ENCODE results near the gene ITGA1.
A peak's percentile ranks its signal among the peaks of the same experiment; 100 is the strongest.

The ITGA1 gene

GRCh38 chr5:52997424-52997823, 209.7 kb downstream of the ITGA1 start:
- Histone ChIP-seq H3K4me1 (no peaks in the 10 kb centered on the region), H3K4me2 (no peak overlapping the region), H3K9ac (no peak overlapping the region), H3K27ac (no peak overlapping the region), H3K4me3 (no peak overlapping the region), H3K27me3 (peaks cover 0 to 10% (median under 1%) of the 10 kb centered on the region in 11 experiments; a peak in 6 of 22 replicates), H3K9me3 (replicated peaks in 1 of 11) (no peaks in the 10 kb centered on the region), H4K20me1 (no peaks in the 10 kb centered on the region), H3K36me3 (0 out of 22 replicates have a peak, but pooled peaks cover 0 to 4% (median 0%) of the 10 kb centered on the region in 11 experiments)
- TF ChIP-seq Cebpa-rat (IDR thresholded peaks at IDR 0.05) = no peak

DNA sequence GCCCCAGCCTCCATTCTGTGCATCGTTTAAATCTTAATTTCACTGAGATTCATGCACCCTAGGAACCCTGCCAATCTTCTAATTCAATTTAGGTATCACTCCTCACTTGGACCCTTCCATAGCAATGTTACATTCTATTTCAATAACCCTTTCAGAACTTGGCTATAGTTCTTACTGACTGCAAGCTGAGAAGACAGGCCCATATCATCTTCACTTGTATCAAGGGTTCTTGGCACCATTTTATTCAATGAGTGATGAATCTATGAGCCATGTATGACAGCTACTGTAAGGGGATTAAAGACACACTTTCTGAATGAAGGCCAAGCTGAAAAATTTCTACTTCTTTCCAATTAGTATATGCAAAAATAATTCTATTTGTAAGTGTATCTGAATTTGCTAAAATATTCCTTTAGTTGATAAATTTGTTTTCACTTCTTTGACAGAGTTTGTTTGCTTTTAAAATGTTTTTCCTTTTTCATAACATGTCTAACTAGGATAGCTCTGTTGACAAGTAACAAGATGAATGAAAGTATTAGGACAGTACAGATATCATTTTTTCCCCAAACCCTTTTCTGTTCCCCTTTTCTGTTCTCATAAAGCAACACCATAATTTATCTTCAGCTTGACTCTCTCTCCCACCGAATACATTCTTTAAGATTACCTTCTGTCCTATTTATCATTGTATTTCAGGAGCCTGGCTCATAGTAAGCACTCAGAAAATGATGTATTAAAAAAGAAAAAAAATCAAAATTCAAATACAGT, 211.0 kb downstream of the ITGA1 start:
- no peak for TF ChIP-seq Cebpa-rat (IDR thresholded peaks at IDR 0.05)
- H3K36me3 ChIP-seq = 0 out of 22 replicates have a peak, but pooled peaks cover 0 to 8% (median 0%) of the 10 kb centered on the region in 11 experiments

DNA sequence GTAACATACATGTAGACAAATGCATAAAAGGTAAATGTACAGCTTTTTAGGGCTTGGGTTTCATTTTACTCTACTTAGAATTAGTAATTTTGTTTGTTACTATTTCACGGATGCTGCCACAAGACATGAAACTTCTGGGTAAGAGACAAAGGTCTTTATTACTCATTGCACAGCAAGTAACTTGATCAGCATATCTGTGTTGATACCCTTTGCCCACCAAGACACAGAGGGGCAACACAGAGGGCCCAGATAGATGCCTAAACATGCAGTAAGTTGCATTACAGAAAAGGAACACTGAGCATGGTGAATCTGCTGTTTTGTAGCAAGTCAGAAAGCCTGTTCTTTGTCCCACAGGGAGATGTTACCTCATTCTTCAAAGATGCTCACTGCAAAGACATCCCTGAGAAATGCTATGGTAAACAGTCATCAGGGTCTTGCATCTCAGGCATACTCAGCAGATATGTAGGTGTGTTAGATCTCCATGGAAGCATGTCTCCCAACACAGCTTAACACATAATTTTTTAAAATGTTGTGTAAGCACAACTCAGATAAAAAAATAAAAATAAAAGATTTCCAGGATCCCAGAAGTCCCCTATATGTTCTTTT, 211.7 kb downstream of the ITGA1 start:
- Histone ChIP-seq H3K4me3 (no peak overlapping the region), H3K4me2 (no peak overlapping the region), H3K36me3 (0 out of 22 replicates have a peak, but pooled peaks cover 0 to 8% (median 0%) of the 10 kb centered on the region in 11 experiments), H4K20me1 (no peaks in the 10 kb centered on the region), H3K9me3 (replicated peaks in 1 of 11) (no peaks in the 10 kb centered on the region), H3K4me1 (peaks cover 0 to 16% (median 5%) of the 10 kb centered on the region in 10 experiments; a peak in 12 of 20 replicates), H3K27ac (no peak overlapping the region), H3K27me3 (no peaks in the 10 kb centered on the region), H3K9ac (no peak overlapping the region)
- TF ChIP-seq Cebpa-rat (IDR thresholded peaks at IDR 0.05) = no peak

More for the DNA sequence above, 211.0 kb downstream of the ITGA1 start:
- Histone ChIP-seq H3K9me3 (replicated peaks in 1 of 11) (no peaks in the 10 kb centered on the region), H3K4me3 (no peak overlapping the region), H3K27me3 (no peaks in the 10 kb centered on the region), H4K20me1 (no peaks in the 10 kb centered on the region), H3K4me1 (peaks cover 0 to 9% (median 0%) of the 10 kb centered on the region in 10 experiments; a peak in 5 of 20 replicates), H3K9ac (no peak overlapping the region), H3K27ac (no peak overlapping the region), H3K4me2 (no peak overlapping the region)

DNA sequence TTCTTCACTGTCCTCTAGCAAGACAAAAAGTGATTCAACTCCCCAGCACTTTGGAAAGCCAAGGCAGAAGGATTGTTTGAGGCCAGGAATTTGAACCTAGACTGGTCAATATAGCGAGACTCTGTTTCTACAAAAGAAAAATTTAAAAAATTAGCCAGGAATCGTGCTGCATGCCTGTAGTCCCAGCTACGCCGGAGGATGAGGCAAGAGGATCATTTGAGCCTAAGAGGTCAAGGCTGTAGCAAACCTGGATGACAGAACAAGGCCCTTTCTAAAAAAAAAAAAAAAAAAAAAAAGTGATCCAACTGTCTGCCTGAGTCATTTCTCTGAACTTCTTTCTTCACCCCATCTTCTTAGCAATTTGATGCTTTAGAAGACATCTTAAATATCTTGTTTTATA, 213.8 kb downstream of the ITGA1 start:
- H4K20me1 ChIP-seq = no peaks in the 10 kb centered on the region
- 0 out of 22 replicates have a peak, but pooled peaks cover 0 to 8% (median 0%) of the 10 kb centered on the region in 11 experiments for H3K36me3 ChIP-seq
- no peak for TF ChIP-seq Cebpa-rat (IDR thresholded peaks at IDR 0.05)
- H3K27ac ChIP-seq = no peak overlapping the region
- H3K9me3 ChIP-seq (replicated peaks in 1 of 11) = no peaks in the 10 kb centered on the region
- no peak overlapping the region for H3K4me3 ChIP-seq
- H3K9ac ChIP-seq = no peak overlapping the region
- H3K4me2 ChIP-seq = no peak overlapping the region
- H3K27me3 ChIP-seq = no peaks in the 10 kb centered on the region
- peaks cover 0 to 37% (median 17%) of the 10 kb centered on the region in 10 experiments; a peak in 14 of 20 replicates for H3K4me1 ChIP-seq

DNA sequence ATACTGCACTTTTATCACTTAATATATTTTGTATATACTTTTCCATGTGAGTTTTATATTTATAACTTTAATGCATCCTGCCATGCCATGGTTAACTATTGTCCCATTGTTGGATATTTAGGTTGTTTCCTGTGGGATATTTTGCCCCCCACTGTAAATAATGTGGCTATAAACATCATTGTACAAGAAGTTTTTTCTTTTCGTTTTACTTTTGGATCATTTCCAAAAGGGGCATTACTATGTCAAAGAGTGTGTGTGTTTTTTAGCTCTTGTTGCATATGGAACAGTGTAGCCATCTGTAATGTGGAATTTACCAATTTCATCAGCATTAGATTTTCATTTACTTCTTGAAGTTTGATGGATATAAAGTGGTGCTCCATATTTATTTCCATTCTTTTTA, 214.8 kb downstream of the ITGA1 start:
- TF ChIP-seq Cebpa-rat (IDR thresholded peaks at IDR 0.05) = no peak
- Histone ChIP-seq H3K27me3 (no peaks in the 10 kb centered on the region), H3K9ac (no peak overlapping the region), H3K4me3 (no peak overlapping the region), H3K4me1 (peaks cover 0 to 46% (median 22%) of the 10 kb centered on the region in 10 experiments; a peak in 14 of 20 replicates), H3K36me3 (0 out of 22 replicates have a peak, but pooled peaks cover 0 to 8% (median 0%) of the 10 kb centered on the region in 11 experiments), H4K20me1 (no peaks in the 10 kb centered on the region), H3K4me2 (no peak overlapping the region), H3K27ac (no peak overlapping the region), H3K9me3 (replicated peaks in 1 of 11) (no peaks in the 10 kb centered on the region)

DNA sequence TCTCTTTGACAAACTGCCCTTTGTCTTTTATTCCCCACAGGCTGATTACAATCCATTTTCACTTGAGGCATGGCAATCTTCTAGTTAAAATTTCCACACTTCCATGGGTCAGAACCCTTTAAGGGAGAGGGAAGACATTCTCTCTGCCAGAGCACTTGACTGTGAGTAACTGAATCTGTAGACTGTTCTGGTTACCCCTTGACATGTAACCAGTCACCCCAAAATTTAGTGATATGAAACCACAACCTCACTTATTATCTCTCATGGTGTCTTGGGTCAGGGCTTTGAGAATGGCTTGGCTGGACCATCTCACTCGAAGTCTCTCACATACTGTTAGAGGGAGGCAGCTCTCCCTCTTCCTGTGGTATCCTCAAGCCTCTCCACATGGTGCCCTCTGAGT, 215.4 kb downstream of the ITGA1 start:
- H3K9ac ChIP-seq = no peak overlapping the region
- peaks cover 0 to 53% (median 22%) of the 10 kb centered on the region in 10 experiments; a peak in 14 of 20 replicates for H3K4me1 ChIP-seq
- no peaks in the 10 kb centered on the region for H3K27me3 ChIP-seq
- H3K36me3 ChIP-seq = 0 out of 22 replicates have a peak, but pooled peaks cover 0 to 8% (median 0%) of the 10 kb centered on the region in 11 experiments
- no peak for TF ChIP-seq Cebpa-rat (IDR thresholded peaks at IDR 0.05)
- H3K4me2 ChIP-seq = peak overlapping the region in 1 of 11 experiments; percentile 84; a peak in 2 of 22 replicates
- no peaks in the 10 kb centered on the region for H3K9me3 ChIP-seq (replicated peaks in 1 of 11)
- H3K27ac ChIP-seq = peak overlapping the region in 1 of 11 experiments; percentile 8; a peak in 1 of 22 replicates
- no peaks in the 10 kb centered on the region for H4K20me1 ChIP-seq
- no peak overlapping the region for H3K4me3 ChIP-seq

DNA sequence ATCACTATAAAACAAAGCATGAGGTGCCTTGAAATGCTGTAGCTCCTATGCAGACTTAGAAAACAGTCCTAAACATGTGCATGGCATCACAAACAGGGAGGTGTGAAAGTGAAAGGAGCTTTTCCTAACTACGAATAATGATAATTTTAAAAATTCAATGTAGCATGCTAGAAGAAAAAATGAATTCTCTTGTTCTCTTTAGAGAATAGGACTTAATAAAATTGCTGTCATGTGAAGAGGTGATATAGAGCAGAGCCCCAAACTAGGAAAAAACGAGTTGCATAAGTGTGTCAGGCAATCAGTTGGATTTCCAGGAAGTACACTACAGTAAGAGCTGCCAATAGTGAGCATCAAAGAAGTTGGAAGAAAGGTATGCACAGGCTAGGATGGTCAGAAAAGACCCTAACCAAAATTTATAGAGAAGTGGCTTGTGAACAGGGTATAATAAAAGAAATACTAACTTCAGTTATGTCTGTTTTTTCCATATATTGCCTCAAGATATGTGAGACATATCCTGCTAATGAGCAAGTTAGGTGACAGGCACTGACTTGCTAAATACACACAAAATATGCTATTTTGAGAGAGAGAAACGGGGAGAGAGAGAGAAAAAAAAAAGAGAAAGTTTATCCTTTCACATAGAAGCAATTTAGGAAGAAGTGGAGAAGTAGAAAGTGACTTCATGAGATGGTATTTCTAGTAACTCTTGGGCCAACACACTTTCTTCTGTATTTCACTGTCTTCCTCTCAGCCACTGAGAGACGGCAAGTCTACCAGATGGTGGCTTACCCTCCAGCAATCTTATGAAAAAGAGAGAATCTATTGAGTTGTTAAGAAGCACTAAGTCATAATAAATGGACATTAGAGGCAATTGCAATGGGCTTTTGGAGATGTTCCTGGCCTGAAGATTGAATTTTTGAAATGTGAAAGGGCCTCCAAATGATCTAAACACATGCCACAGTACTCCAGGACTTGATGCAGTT, 219.5 kb downstream of the ITGA1 start:
- Histone ChIP-seq H3K9me3 (replicated peaks in 1 of 11) (no peaks in the 10 kb centered on the region), H3K4me3 (no peak overlapping the region), H3K4me1 (peaks cover 0 to 65% (median 22%) of the 10 kb centered on the region in 10 experiments; a peak in 14 of 20 replicates), H3K4me2 (peak overlapping the region in 4 of 11 experiments; percentile 20 to 52 (median 38); a peak in 7 of 22 replicates), H3K27me3 (no peaks in the 10 kb centered on the region), H3K9ac (no peak overlapping the region), H3K36me3 (0 out of 22 replicates have a peak, but pooled peaks cover 0 to 8% (median 0%) of the 10 kb centered on the region in 11 experiments), H3K27ac (peak overlapping the region in 2 of 11 experiments; percentile 31 to 40; a peak in 3 of 22 replicates), H4K20me1 (no peaks in the 10 kb centered on the region)
- TF ChIP-seq Cebpa-rat (IDR thresholded peaks at IDR 0.05) = no peak

- H3K4me1 ChIP-seq = peaks cover 0 to 57% (median 22%) of the 10 kb centered on the region in 10 experiments; a peak in 14 of 20 replicates
- no peaks in the 10 kb centered on the region for H4K20me1 ChIP-seq
- H3K9ac ChIP-seq = no peak overlapping the region
- no peak overlapping the region for H3K4me3 ChIP-seq
- peak overlapping the region in 2 of 11 experiments; percentile 28 to 31; a peak in 2 of 22 replicates for H3K27ac ChIP-seq
- no peaks in the 10 kb centered on the region for H3K36me3 ChIP-seq
- TF ChIP-seq Cebpa-rat (IDR thresholded peaks at IDR 0.05) = no peak
- peak overlapping the region in 4 of 11 experiments; percentile 3 to 28 (median 22); a peak in 5 of 22 replicates for H3K4me2 ChIP-seq
- no peaks in the 10 kb centered on the region for H3K27me3 ChIP-seq
- peaks cover 1 to 11% (median 3%) of the 10 kb centered on the region in 11 experiments; a peak in 13 of 22 replicates for H3K9me3 ChIP-seq (replicated peaks in 1 of 11)
These were observed 221.0 kb downstream of the ITGA1 start for GRCh38 chr5:53008751-53009150.
